ENCODE results near the gene C1QTNF4. TPM values are rescaled to one million over a fixed set of nuclear protein-coding genes. Genes with fewer than 3 reads are reported as not detected.

Gene C1QTNF4
- total and polyA plus RNA-seq, 2 of the 4 experiments (the other 2 are of a cell fraction) = 0.12 TPM; not detected in 1

DNA sequence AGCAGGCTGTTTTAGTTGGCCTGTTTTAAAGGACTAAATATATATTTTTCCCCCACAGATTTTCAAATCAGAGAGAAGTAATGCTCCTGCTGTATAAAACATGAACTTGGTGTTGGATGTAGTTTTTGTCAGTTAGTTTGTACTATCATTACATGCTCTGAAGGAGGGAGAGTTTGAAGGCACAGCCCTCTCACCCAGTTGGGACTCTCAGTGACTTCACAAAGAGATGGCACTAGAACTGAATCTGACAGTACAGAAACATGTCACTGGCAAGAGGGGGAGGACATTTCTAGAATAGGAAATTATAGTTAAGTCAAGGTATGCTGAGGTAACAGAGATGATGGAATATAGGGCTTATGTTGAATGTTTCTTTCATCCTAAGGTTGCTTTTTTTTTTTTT, 21.0 kb upstream of the C1QTNF4 start:
- Histone ChIP-seq H3K18ac (ENCODE audit: low read depth, low read length) (no peak overlapping the region), H2AK9ac (replicated peaks; ENCODE audit: low read depth, low read length, poor library complexity) (no peak overlapping the region), H2BK5ac (ENCODE audit: low read depth, low read length, poor library complexity, severe bottlenecking) (no peak overlapping the region), H3K4ac (ENCODE audit: low read depth, low read length) (no peak overlapping the region), H4K91ac (ENCODE audit: insufficient read depth, low read depth, low read length) (no peak overlapping the region), H3K14ac (replicated peaks; ENCODE audit: low read depth, low read length) (no peak overlapping the region), H3K23ac (ENCODE audit: low read depth, low read length) (no peak overlapping the region), H3K56ac (ENCODE audit: extremely low read depth, insufficient read depth, low read length) (no peak overlapping the region), H3K4me1 (ENCODE audit: control insufficient read depth, insufficient read depth, low read length) (peaks cover 4% of the 10 kb centered on the region), H2BK20ac (ENCODE audit: low read depth, low read length) (no peak overlapping the region), H4K20me1 (ENCODE audit: insufficient read depth, low read length) (peaks cover 9% of the 10 kb centered on the region), H3K9me1 (ENCODE audit: insufficient read depth, low read length) (no peaks in the 10 kb centered on the region), H2AFZ (replicated peaks; ENCODE audit: low read length, poor library complexity) (no peak overlapping the region), H2AK5ac (ENCODE audit: low read depth, low read length) (no peak overlapping the region), H4K8ac (ENCODE audit: low read depth in 2 of 2, low read length in 2 of 2) (no peak overlapping the region), H3K4me3 (ENCODE audit: insufficient read depth, low read depth, low read length) (no peak overlapping the region), H3K9ac (ENCODE audit: low read depth, low read length) (no peak overlapping the region), H4K5ac (ENCODE audit: low read depth, low read length) (no peak overlapping the region), H2BK15ac (ENCODE audit: low read depth, low read length) (no peak overlapping the region), H3K9me3 (ENCODE audit: control insufficient read depth, insufficient read depth, low read length) (no peaks in the 10 kb centered on the region), H3K79me1 (ENCODE audit: low read depth in 1 of 2, low read length in 2 of 2) (peaks cover 0 to 6% of the 10 kb centered on the region in 2 experiments; a peak in 1 of 4 replicates), H2BK120ac (ENCODE audit: low read depth, low read length) (no peak overlapping the region), H3K27ac (ENCODE audit: insufficient read depth, low read length) (no peak overlapping the region), H3K27me3 (ENCODE audit: control insufficient read depth, insufficient read depth, low read length) (no peaks in the 10 kb centered on the region), H3K4me2 (ENCODE audit: low read depth, low read length) (no peak overlapping the region), H3K36me3 (ENCODE audit: control insufficient read depth, insufficient read depth, low read length) (peaks cover 6% of the 10 kb centered on the region)
- no peak for TF ChIP-seq ELK1 (IDR thresholded peaks at IDR 0.05; ENCODE audit: borderline replicate concordance, low read depth, low read length)
- no peak for TF ChIP-seq RFX5 (IDR thresholded peaks at IDR 0.05; ENCODE audit: low read depth, low read length)
- TF ChIP-seq NFE2L2 (IDR thresholded peaks at IDR 0.05; ENCODE audit: low read depth, low read length) = no peak
- TF ChIP-seq, protein P1, sequence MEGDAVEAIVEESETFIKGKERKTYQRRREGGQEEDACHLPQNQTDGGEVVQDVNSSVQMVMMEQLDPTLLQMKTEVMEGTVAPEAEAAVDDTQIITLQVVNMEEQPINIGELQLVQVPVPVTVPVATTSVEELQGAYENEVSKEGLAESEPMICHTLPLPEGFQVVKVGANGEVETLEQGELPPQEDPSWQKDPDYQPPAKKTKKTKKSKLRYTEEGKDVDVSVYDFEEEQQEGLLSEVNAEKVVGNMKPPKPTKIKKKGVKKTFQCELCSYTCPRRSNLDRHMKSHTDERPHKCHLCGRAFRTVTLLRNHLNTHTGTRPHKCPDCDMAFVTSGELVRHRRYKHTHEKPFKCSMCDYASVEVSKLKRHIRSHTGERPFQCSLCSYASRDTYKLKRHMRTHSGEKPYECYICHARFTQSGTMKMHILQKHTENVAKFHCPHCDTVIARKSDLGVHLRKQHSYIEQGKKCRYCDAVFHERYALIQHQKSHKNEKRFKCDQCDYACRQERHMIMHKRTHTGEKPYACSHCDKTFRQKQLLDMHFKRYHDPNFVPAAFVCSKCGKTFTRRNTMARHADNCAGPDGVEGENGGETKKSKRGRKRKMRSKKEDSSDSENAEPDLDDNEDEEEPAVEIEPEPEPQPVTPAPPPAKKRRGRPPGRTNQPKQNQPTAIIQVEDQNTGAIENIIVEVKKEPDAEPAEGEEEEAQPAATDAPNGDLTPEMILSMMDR (conservative IDR thresholded peaks at IDR 0.05; ENCODE audit: low read depth, low read length) = no peak
- TF ChIP-seq BHLHE40 (IDR thresholded peaks at IDR 0.05; ENCODE audit: low read depth, low read length) = no peak
- no peak for TF ChIP-seq RAD21 (IDR thresholded peaks at IDR 0.05; ENCODE audit: low read length)
- no peak for TF ChIP-seq RCOR1 (IDR thresholded peaks at IDR 0.05; ENCODE audit: insufficient replicate concordance, low read length)
- TF ChIP-seq MXI1 (IDR thresholded peaks at IDR 0.05; ENCODE audit: borderline replicate concordance, low read depth, low read length) = no peak
- TF ChIP-seq FOS (IDR thresholded peaks at IDR 0.05; ENCODE audit: low read depth, low read length) = no peak
- TF ChIP-seq USF2 (IDR thresholded peaks at IDR 0.05; ENCODE audit: low read depth, low read length) = no peak
- no peak for TF ChIP-seq CEBPB (IDR thresholded peaks at IDR 0.05; ENCODE audit: low read depth, low read length)
- no peak for TF ChIP-seq CHD1 (IDR thresholded peaks at IDR 0.05; ENCODE audit: low read depth, low read length)
- TF ChIP-seq MAFK (IDR thresholded peaks at IDR 0.05; ENCODE audit: low read depth, low read length) = no peak
- no peak for TF ChIP-seq SMC3 (IDR thresholded peaks at IDR 0.05; ENCODE audit: low read depth, low read length)
- TF ChIP-seq MAZ (IDR thresholded peaks at IDR 0.05; ENCODE audit: borderline replicate concordance, low read depth, low read length) = no peak
- no peak for TF ChIP-seq POLR2A (IDR thresholded peaks at IDR 0.05; ENCODE audit: low read depth, low read length)
- in situ Hi-C loops (cut with MboI; ENCODE audit: low sequenced_read_pairs) = loop anchor here (10.0 kb wide), 1 partner anchor 130 kb away; no protein-coding TSS in a partner anchor
- no TSS peak for BruUV-seq (replicated peaks)
- intact Hi-C loops (cut with micrococcal nuclease) = loop anchor here (5.0 kb wide), 1 partner anchor 208 kb away; the partner anchor contains the start of gene SLC39A13
- CTCF ChIA-PET = no interaction called here
- POLR2A ChIA-PET (ENCODE audit: unreplicated experiment) = no interaction called here
- dilution Hi-C loops (cut with HindIII; ENCODE audit: low sequenced_read_pairs, unreplicated experiment) = no loop called here
- DNase-seq (no peak), ATAC-seq (ENCODE audit: low read depth) (no peak)
